A673 (cell line): ENCODE measurements around the gene TSHB. TPM values are rescaled to one million over a fixed set of nuclear protein-coding genes. Genes with fewer than 3 reads are reported as not detected.

ENCODE experiments used
- BruUV-seq: library from RNA; stranded (reverse); fragments of 400-500 nt; replicated peaks from 2 replicates; lab custom pipeline; 2021; lab: Mats Ljungman, UMichigan
- CTCF ChIA-PET: fragments of 300-600 bp; sonication (Branson Sonifier 250); formaldehyde crosslinking; loops from one replicate; lab custom pipeline; 2022; ENCODE audit warnings: antibody characterized with exemption; lab: Charles Lee
- POLR2A ChIA-PET: fragments of 300-600 bp; sonication (Branson Sonifier 250); formaldehyde crosslinking; loops from one replicate; lab custom pipeline; 2022; ENCODE audit warnings: antibody characterized with exemption; ENCODE audit not compliant: low non-redundant PET; lab: Charles Lee
- DNase-seq: peaks from one replicate; pipeline ENCODE4 v3.0.0-alpha.2; 2015; ENCODE audit warnings: low spot score
- H3K27ac ChIP-seq: fragments of 200-600 bp; sonication (generic); 2 replicates; pipeline ENCODE4 v1.5.1; 2016; ENCODE audit warnings: mixed run types, low read depth, mild to moderate bottlenecking, mixed read lengths, antibody characterized with exemption, low read length; ENCODE audit not compliant: poor library complexity, severe bottlenecking
- H3K27me3 ChIP-seq: fragments of 200-600 bp; sonication (generic); replicated peaks from 2 replicates; pipeline ENCODE4 v1.6.1; 2017; ENCODE audit warnings: mixed run types, low read depth, mild to moderate bottlenecking, mixed read lengths, antibody characterized with exemption, low read length; ENCODE audit not compliant: insufficient read depth, poor library complexity
- H3K36me3 ChIP-seq: fragments of 200-600 bp; sonication (generic); 2 replicates; pipeline ENCODE4 v1.6.1; 2016; ENCODE audit warnings: mixed run types, mild to moderate bottlenecking, mixed read lengths, antibody characterized with exemption, low read length; ENCODE audit not compliant: insufficient read depth, poor library complexity, severe bottlenecking
- H3K4me1 ChIP-seq: fragments of 200-600 bp; sonication (generic); 2 replicates; pipeline ENCODE4 v1.6.1; 2017; ENCODE audit warnings: mixed run types, mild to moderate bottlenecking, mixed read lengths, antibody characterized with exemption, low read length; ENCODE audit not compliant: insufficient read depth, poor library complexity, severe bottlenecking
- H3K4me3 ChIP-seq: fragments of 200-600 bp; sonication (generic); 2 replicates; pipeline ENCODE4 v1.5.1; 2016; ENCODE audit warnings: low read depth, mixed run types, mild to moderate bottlenecking, mixed read lengths, low read length; ENCODE audit not compliant: poor library complexity, severe bottlenecking
- H3K9me3 ChIP-seq: fragments of 200-600 bp; sonication (generic); 2 replicates; pipeline ENCODE4 v1.6.1; 2016; ENCODE audit warnings: mixed run types, low read depth, mild to moderate bottlenecking, mixed read lengths, antibody characterized with exemption, low read length; ENCODE audit not compliant: poor library complexity, severe bottlenecking
- EZH2 ChIP-seq: fragments of 200-600 bp; sonication (generic); IDR thresholded peaks from 2 replicates; pipeline ENCODE4 v1.6.1; 2017; ENCODE audit warnings: borderline replicate concordance, low read depth, mild to moderate bottlenecking, mixed read lengths, antibody characterized with exemption, low read length; ENCODE audit not compliant: poor library complexity, severe bottlenecking
- intact Hi-C: fragments of 100-400 bp; cut with micrococcal nuclease; formaldehyde crosslinking; loops from one replicate; pipeline ENCODE4 v1.10.0; 2022; ENCODE audit not compliant: unreplicated experiment
- total RNA-seq: library from RNA; stranded (reverse); gene quantifications from 2 replicates; pipeline ENCODE4 v1.2.3, GENCODE V29; 2021
- TF ChIP-seq, protein P1 (sequence below): fragments of 300-800, 200-600 bp; sonication (generic); conservative IDR thresholded peaks from 2 replicates; pipeline ENCODE4 v1.5.1; 2017; ENCODE audit warnings: low read depth, mild to moderate bottlenecking, antibody characterized with exemption, low read length, moderate library complexity, mixed read lengths

The TSHB gene
- total RNA-seq, 1 experiment from 2014 or later, result not detected

DNA sequence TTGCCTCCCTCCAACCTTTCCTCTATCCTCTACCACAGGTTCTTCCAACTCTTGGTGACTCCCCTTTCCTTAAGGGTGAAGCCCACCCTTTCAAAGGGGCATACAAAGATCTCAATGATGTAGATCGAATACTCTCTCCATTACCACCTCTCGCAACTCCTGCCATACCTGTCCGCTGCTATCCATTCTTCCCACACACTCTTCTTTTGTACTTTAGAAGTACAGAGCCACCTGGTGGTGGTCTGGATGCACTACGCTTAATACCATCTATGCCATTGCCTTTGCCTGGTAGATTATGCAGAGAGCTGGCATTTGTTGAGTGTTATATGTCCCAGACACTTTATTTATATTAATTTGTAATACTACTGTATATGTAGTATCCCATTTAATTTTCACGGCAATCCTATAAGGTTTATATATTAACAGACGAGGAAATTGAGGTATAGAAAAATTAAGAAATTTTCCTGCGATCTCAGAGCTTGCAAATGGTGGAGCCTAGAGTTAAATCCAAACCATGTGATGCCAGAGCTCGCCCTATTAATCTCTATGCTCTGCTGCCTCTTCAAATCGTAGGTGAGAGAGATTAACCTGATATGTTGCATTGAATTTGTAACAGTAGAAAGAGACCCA, 22.9 kb downstream of the TSHB start:
- ChIA-PET CTCF (interaction anchor here (0.6 to 0.8 kb wide), 3 partner anchors 10 to 487 kb away, joined by 3 to 4 read pairs (median 3); no protein-coding TSS in a partner anchor), POLR2A (no interaction called here)
- Histone ChIP-seq H3K4me3 (no peak overlapping the region), H3K4me1 (no peaks in the 10 kb centered on the region), H3K27ac (no peak overlapping the region), H3K9me3 (no peaks in the 10 kb centered on the region), H3K27me3 (no peaks in the 10 kb centered on the region), H3K36me3 (no peaks in the 10 kb centered on the region)
- DNase-seq, result peak; percentile 76
- intact Hi-C loops, result loop anchor here (1.0 to 10.0 kb wide), 3 partner anchors 60 to 708 kb away; no protein-coding TSS in a partner anchor
- TF ChIP-seq, protein P1, sequence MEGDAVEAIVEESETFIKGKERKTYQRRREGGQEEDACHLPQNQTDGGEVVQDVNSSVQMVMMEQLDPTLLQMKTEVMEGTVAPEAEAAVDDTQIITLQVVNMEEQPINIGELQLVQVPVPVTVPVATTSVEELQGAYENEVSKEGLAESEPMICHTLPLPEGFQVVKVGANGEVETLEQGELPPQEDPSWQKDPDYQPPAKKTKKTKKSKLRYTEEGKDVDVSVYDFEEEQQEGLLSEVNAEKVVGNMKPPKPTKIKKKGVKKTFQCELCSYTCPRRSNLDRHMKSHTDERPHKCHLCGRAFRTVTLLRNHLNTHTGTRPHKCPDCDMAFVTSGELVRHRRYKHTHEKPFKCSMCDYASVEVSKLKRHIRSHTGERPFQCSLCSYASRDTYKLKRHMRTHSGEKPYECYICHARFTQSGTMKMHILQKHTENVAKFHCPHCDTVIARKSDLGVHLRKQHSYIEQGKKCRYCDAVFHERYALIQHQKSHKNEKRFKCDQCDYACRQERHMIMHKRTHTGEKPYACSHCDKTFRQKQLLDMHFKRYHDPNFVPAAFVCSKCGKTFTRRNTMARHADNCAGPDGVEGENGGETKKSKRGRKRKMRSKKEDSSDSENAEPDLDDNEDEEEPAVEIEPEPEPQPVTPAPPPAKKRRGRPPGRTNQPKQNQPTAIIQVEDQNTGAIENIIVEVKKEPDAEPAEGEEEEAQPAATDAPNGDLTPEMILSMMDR, result peak; percentile 94
- no peak for TF ChIP-seq EZH2
- no TSS peak for BruUV-seq

DNA sequence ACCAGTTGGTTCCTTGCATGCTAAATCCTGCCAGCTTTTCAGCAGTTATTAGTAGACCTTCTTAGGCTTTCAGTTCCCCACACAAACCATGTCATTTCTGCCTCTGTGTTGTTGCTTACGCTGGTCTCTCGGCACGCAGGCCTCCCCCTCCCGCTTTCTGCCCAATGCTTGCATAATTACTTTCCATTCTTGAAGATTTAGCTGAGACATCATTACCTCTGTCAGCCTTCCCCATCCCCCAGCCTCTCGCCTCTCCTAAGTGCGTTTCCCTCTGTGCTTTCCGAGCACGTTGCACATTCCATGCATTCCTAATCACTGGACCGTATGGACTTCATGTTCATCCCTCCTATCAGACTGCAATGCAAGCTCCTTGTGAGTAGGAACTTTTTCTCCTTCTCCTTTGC, 26.8 kb downstream of the TSHB start:
- POLR2A ChIA-PET, result no interaction called here
- H3K27ac ChIP-seq, result no peak overlapping the region
- DNase-seq, result peak; percentile 59
- no peaks in the 10 kb centered on the region for H3K9me3 ChIP-seq
- H3K4me1 ChIP-seq, result no peaks in the 10 kb centered on the region
- no peaks in the 10 kb centered on the region for H3K27me3 ChIP-seq
- intact Hi-C loops, result loop anchor here (2.0 to 10.0 kb wide), 2 partner anchors 34 to 712 kb away; no protein-coding TSS in a partner anchor
- no peaks in the 10 kb centered on the region for H3K36me3 ChIP-seq
- no peak overlapping the region for H3K4me3 ChIP-seq
- BruUV-seq, result no TSS peak
- TF ChIP-seq EZH2, result no peak
- TF ChIP-seq, protein P1, result no peak
- CTCF ChIA-PET, result no interaction called here

DNA sequence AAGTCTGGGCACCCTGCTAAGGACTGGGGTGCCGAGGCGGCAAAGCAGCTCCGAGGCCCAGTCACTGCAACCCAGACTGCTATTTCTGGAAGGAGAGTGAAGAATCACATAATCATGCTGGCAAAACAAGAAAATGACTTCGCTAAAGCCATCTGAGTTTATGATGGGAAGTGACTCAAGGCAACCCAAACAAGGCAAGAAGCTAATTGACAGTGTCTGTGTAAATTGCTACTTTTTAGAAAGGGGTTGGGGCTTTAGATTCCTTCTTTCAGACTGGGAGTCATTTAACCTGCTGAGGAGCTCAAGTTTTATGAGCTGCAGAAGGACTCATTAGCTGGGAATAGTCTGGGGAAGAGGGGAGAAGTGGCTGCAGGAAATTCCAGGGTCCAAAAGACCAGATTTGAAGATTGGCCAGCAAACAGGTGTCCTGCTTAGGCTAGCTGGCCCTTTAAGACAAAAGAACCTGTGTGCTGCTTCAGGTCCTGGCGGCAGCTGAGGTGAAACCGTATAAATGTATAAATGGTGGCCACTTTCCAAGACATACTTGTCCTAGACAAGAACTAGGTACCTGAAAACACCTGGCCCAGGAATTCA, 28.1 kb downstream of the TSHB start:
- CTCF ChIA-PET, result no interaction called here
- no peaks in the 10 kb centered on the region for H3K27me3 ChIP-seq
- intact Hi-C loops, result loop anchor here (2.0 to 10.0 kb wide), 2 partner anchors 33 to 713 kb away; no protein-coding TSS in a partner anchor
- no peak for TF ChIP-seq EZH2
- TF ChIP-seq, protein P1, result no peak
- H3K36me3 ChIP-seq, result no peaks in the 10 kb centered on the region
- H3K4me1 ChIP-seq, result no peaks in the 10 kb centered on the region
- no peak for DNase-seq
- H3K27ac ChIP-seq, result no peak overlapping the region
- POLR2A ChIA-PET, result no interaction called here
- H3K4me3 ChIP-seq, result no peak overlapping the region
- no TSS peak for BruUV-seq
- no peaks in the 10 kb centered on the region for H3K9me3 ChIP-seq
